Gastrocnemius medialis (tissue), 4 donors: ENCODE measurements around the gene EFR3B. TPM values are rescaled to one million over a fixed set of nuclear protein-coding genes. Genes with fewer than 3 reads are reported as not detected.

Experiments
- ATAC-seq, 2 donors: fragments of 150-250 bp; one replicate each; pipeline ENCODE4 v1.9.1; 2016
- DNase-seq, 2 donors: peaks; one replicate each; pipeline ENCODE4 v3.0.0-alpha.2; 2019
- H3K27ac ChIP-seq, 4 donors: fragments of 200-600 bp; sonication (generic); 1 replicate in 1 of 4; 2 replicates in 3 of 4; pipeline ENCODE4 v1.5.1; 2016 to 2018; ENCODE audit warnings: mild to moderate bottlenecking in 2 of 4, moderate library complexity in 1 of 4
- H3K27me3 ChIP-seq, 3 donors: fragments of 200-600 bp; sonication (generic) in 2 of 3; 1 replicate in 1 of 3; 2 replicates in 2 of 3; pipeline versions ENCODE4 v1.5.1 to v1.6.0; 2016 to 2019; ENCODE audit warnings: mild to moderate bottlenecking in 1 of 3, moderate library complexity in 1 of 3
- H3K36me3 ChIP-seq, 2 donors: fragments of 200-600 bp; sonication (generic) in 1 of 2; one replicate each; pipeline ENCODE4 v1.5.1; 2017 to 2018
- H3K4me1 ChIP-seq, 2 donors: fragments of 200-600 bp; sonication (generic) in 1 of 2; one replicate each; pipeline ENCODE4 v1.5.1; 2016 to 2017; ENCODE audit warnings: mild to moderate bottlenecking in 2 of 2
- H3K4me3 ChIP-seq, 4 donors: fragments of 200-600 bp; sonication (generic) in 3 of 4; 1 replicate in 1 of 4; 2 replicates in 3 of 4; pipeline ENCODE4 v1.5.1; 2016 to 2019; ENCODE audit warnings: mild to moderate bottlenecking in 2 of 4
- H3K9me3 ChIP-seq, 3 donors: fragments of 200-600 bp; sonication (generic) in 2 of 3; 1 replicate in 1 of 3; 2 replicates in 2 of 3; pipeline ENCODE4 v1.5.1; 2016 to 2019
- CTCF ChIP-seq, 5 experiments: fragments of 450-650 bp in 3 of 5; fragments of 200-600 bp in 2 of 5; sonication (generic) in 2 of 5; IDR thresholded peaks in 4 of 5; conservative IDR thresholded peaks in 1 of 5; 1 replicate in 4 of 5; 2 replicates in 1 of 5; pipeline ENCODE4 v1.5.1; 2016 to 2019; ENCODE audit warnings: antibody characterized with exemption in 5 of 5, mild to moderate bottlenecking in 3 of 5, moderate library complexity in 3 of 5
- POLR2A ChIP-seq, 2 donors: fragments of 450-650 bp; IDR thresholded peaks; one replicate each; pipeline ENCODE4 v1.6.1; 2017; ENCODE audit warnings: antibody characterized with exemption in 2 of 2, mild to moderate bottlenecking in 2 of 2, moderate library complexity in 2 of 2
- in situ Hi-C, 4 donors: fragments of 200-750 bp; cut with MboI; loops; one replicate each; pipeline versions ENCODE4 v1.15.0 to v1.8.0; 2017; ENCODE audit warnings: low sequenced_read_pairs in 4 of 4
- intact Hi-C: fragments of 100-400 bp; cut with DNase I; formaldehyde crosslinking; loops from one replicate; pipeline ENCODE4 v1.15.1; 2023; ENCODE audit warnings: low total_unique reads
- total RNA-seq, 4 donors: library from RNA; depleted of rRNA; stranded (reverse); fragments of >200 nt; gene quantifications; one replicate each; pipeline versions ENCODE4 v1.1.0 to v1.2.3, GENCODE V29; 2016

EFR3B gene
- total RNA-seq, 4 donors from 2014 or later = 0.29 to 1.4 (median 0.67) TPM

GRCh38 chr2:25041307-25041927, 459 bp upstream of the EFR3B start:
- TF ChIP-seq CTCF (IDR thresholded peaks at IDR 0.05 in 4 of 5, conservative IDR thresholded peaks at IDR 0.05 in 1 of 5) (peak in 3 of 5 experiments; percentile 10 to 22 (median 13)), POLR2A (IDR thresholded peaks at IDR 0.05) (no peak)
- Histone ChIP-seq H3K36me3 (no peaks in the 10 kb centered on the region), H3K4me3 (peak overlapping the region; percentile 55 to 93 (median 66)), H3K4me1 (peaks cover 20 to 27% of the 10 kb centered on the region in 2 donors), H3K27me3 (no peaks in the 10 kb centered on the region), H3K9me3 (no peaks in the 10 kb centered on the region), H3K27ac (peak overlapping the region; percentile 61 to 83 (median 76))
- DNase-seq (peak; percentile 17 to 37), ATAC-seq (peak; percentile 24 to 26)
- intact Hi-C loops = loop anchor here (1.0 kb wide), 1 partner anchor 70 kb away; the partner anchor contains the start of gene DNAJC27
- in situ Hi-C loops = loop anchor here in 1 of 4 donors (10.0 kb wide), 1 partner anchor 67 kb away; the partner anchor contains the start of gene DNAJC27

GRCh38 chr2:25042321-25043240, 705 bp downstream of the EFR3B start:
- ATAC-seq (peak; percentile 44 to 51), DNase-seq (no peak)
- intact Hi-C loops (loop anchor here (1.0 to 2.0 kb wide), 2 partner anchors 22 to 86 kb away; no protein-coding TSS in a partner anchor), in situ Hi-C loops (loop anchor here in 1 of 4 donors (10.0 kb wide), 1 partner anchor 68 kb away; the partner anchor contains the start of gene DNAJC27)
- peak in 1 of 2 donors; percentile 16 for TF ChIP-seq POLR2A (IDR thresholded peaks at IDR 0.05)
- no peak for TF ChIP-seq CTCF (IDR thresholded peaks at IDR 0.05 in 4 of 5, conservative IDR thresholded peaks at IDR 0.05 in 1 of 5)
- Histone ChIP-seq H3K27me3 (no peaks in the 10 kb centered on the region), H3K36me3 (no peaks in the 10 kb centered on the region), H3K27ac (peak overlapping the region; percentile 69 to 87 (median 73)), H3K9me3 (no peaks in the 10 kb centered on the region), H3K4me1 (peaks cover 15 to 18% of the 10 kb centered on the region in 2 donors), H3K4me3 (peak overlapping the region; percentile 60 to 98 (median 66))

GRCh38 chr2:25043241-25043867, 1.5 kb downstream of the EFR3B start:
- Histone ChIP-seq H3K27ac (no peak overlapping the region), H3K27me3 (no peaks in the 10 kb centered on the region), H3K9me3 (no peaks in the 10 kb centered on the region), H3K4me3 (peak overlapping the region in 2 of 4 donors; percentile 61 to 98), H3K4me1 (peaks cover 15 to 18% of the 10 kb centered on the region in 2 donors), H3K36me3 (no peaks in the 10 kb centered on the region)
- in situ Hi-C loops = loop anchor here in 1 of 4 donors (10.0 kb wide), 1 partner anchor 69 kb away; the partner anchor contains the start of gene DNAJC27
- ATAC-seq (no peak), DNase-seq (no peak)
- intact Hi-C loops = loop anchor here (2.0 kb wide), 1 partner anchor 85 kb away; no protein-coding TSS in a partner anchor
- TF ChIP-seq POLR2A (IDR thresholded peaks at IDR 0.05) (no peak), CTCF (IDR thresholded peaks at IDR 0.05 in 4 of 5, conservative IDR thresholded peaks at IDR 0.05 in 1 of 5) (no peak)

GRCh38 chr2:25044011-25044410, 2.1 kb downstream of the EFR3B start:
- intact Hi-C loops = no loop called here
- Histone ChIP-seq H3K4me3 (no peak overlapping the region), H3K9me3 (no peaks in the 10 kb centered on the region), H3K27ac (no peak overlapping the region), H3K4me1 (peaks cover 15 to 18% of the 10 kb centered on the region in 2 donors), H3K27me3 (no peaks in the 10 kb centered on the region), H3K36me3 (no peaks in the 10 kb centered on the region)
- no peak for DNase-seq
- TF ChIP-seq POLR2A (IDR thresholded peaks at IDR 0.05) (no peak), CTCF (IDR thresholded peaks at IDR 0.05 in 4 of 5, conservative IDR thresholded peaks at IDR 0.05 in 1 of 5) (no peak)
- ATAC-seq = no peak
- in situ Hi-C loops = loop anchor here in 1 of 4 donors (10.0 kb wide), 1 partner anchor 69 kb away; the partner anchor contains the start of gene DNAJC27
